NB4 (cell line): ENCODE measurements around the gene MAP3K7.

Experiments
- CTCF ChIP-seq: IDR thresholded peaks from one replicate; pipeline ENCODE4 v1.5.1; 2012; ENCODE audit warnings: low read depth, low read length
- MAX ChIP-seq: IDR thresholded peaks from 2 replicates; pipeline ENCODE4 v1.6.1; 2011; ENCODE audit warnings: low read depth, low read length
- POLR2A ChIP-seq: IDR thresholded peaks from 2 replicates; pipeline ENCODE4 v1.6.1; 2011; ENCODE audit warnings: mild to moderate bottlenecking; ENCODE audit not compliant: insufficient read length; ENCODE audit errors: extremely low read depth

GRCh38 chr6:90612313-90612680 lies 25.4 kb upstream of the MAP3K7 start:
- TF ChIP-seq CTCF: no peak
- no peak for TF ChIP-seq POLR2A
- TF ChIP-seq MAX: no peak
